Measurements from ENCODE around the gene MICAL1.

Gene MICAL1

GRCh38 chr6:109484122-109484521, 28.6 kb upstream of the MICAL1 start:
- peaks cover 44% of the 10 kb centered on the region for H3K4me1 Mint-ChIP-seq (ENCODE audit: low read depth)

GRCh38 chr6:109483735-109484057, 28.1 kb upstream of the MICAL1 start:
- Mint-ChIP-seq H3K4me1 (ENCODE audit: low read depth) (peaks cover 48% of the 10 kb centered on the region), H3K36me3 (ENCODE audit: low read depth) (peaks cover 35% of the 10 kb centered on the region), H3K27ac (peak overlapping the region; percentile 84), H3K4me3 (peak overlapping the region; percentile 81), H3K9me3 (no peaks in the 10 kb centered on the region), H3K27me3 (ENCODE audit: low read depth) (no peaks in the 10 kb centered on the region)
- DNase-seq (ENCODE audit: low spot score), result no peak

More at GRCh38 chr6:109484122-109484521, 28.6 kb upstream of the MICAL1 start:
- Mint-ChIP-seq H3K4me3 (peak overlapping the region; percentile 81), H3K9me3 (no peaks in the 10 kb centered on the region), H3K36me3 (ENCODE audit: low read depth) (peaks cover 31% of the 10 kb centered on the region), H3K27me3 (ENCODE audit: low read depth) (no peaks in the 10 kb centered on the region), H3K27ac (peak overlapping the region; percentile 84)
- DNase-seq (ENCODE audit: low spot score), result no peak

- peaks cover 54% of the 10 kb centered on the region for H3K4me1 Mint-ChIP-seq (ENCODE audit: low read depth)
- H3K27ac Mint-ChIP-seq, result peak within 1 kb of the TSS; percentile 89
- H3K4me3 Mint-ChIP-seq, result peak within 1 kb of the TSS; percentile 96
- no peaks in the 10 kb centered on the region for H3K27me3 Mint-ChIP-seq (ENCODE audit: low read depth)
- DNase-seq (ENCODE audit: low spot score), result peak; percentile 91
- H3K9me3 Mint-ChIP-seq, result no peaks in the 10 kb centered on the region
- peaks cover 40% of the 10 kb centered on the region for H3K36me3 Mint-ChIP-seq (ENCODE audit: low read depth)
These were observed 27.5 kb upstream of the MICAL1 start, which contains the start of gene ZBTB24 for GRCh38 chr6:109482905-109483734. ZBTB24 (minus strand) TSS chr6:109483219; CDS start chr6:109482026, 1,193 bp downstream.

GRCh38 chr6:109480993-109481480, 25.5 kb upstream of the MICAL1 start:
- DNase-seq (ENCODE audit: low spot score), result no peak
- Mint-ChIP-seq H3K27ac (peak overlapping the region; percentile 84), H3K27me3 (ENCODE audit: low read depth) (no peaks in the 10 kb centered on the region), H3K4me3 (peak overlapping the region; percentile 96), H3K4me1 (ENCODE audit: low read depth) (peaks cover 62% of the 10 kb centered on the region), H3K36me3 (ENCODE audit: low read depth) (peaks cover 56% of the 10 kb centered on the region), H3K9me3 (no peaks in the 10 kb centered on the region)

DNA sequence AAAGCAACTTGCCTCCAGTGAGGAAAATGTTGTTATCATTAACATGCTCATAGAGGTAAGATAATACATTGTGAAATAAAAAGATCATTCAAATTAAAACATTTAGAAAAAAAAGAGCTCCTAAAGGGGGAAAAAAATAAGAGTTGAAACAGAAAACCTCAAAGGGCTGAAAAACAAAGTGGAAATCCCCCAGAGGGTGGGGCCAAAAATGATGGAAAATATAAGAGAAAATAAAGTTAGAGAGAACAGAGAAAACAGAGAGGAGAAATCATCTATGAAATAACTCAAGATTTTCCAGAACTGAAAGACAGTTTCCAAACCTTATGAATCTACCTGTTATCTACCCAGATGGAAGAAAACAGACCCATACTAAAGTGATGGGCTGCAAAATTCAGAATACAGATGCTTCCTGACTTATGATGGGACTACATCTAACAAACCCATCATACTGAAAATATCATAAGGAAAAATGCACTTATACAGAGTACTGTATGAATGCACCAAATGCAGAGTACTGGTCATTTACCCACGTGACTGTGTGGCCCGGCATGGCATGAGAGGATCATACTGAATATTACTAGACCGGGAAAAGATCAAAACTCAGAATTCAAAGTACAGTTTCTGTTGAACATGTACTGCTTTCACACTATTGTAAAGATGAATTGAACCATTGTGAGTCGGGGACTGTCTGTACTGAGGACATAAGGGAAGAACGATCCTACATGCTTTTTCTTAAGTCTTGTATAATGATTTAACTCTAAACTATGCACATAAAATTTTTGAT, 23.5 kb upstream of the MICAL1 start:
- Mint-ChIP-seq H3K9me3 (no peaks in the 10 kb centered on the region), H3K27me3 (ENCODE audit: low read depth) (no peaks in the 10 kb centered on the region), H3K4me1 (ENCODE audit: low read depth) (peaks cover 66% of the 10 kb centered on the region), H3K36me3 (ENCODE audit: low read depth) (peaks cover 70% of the 10 kb centered on the region), H3K4me3 (peak overlapping the region; percentile 96), H3K27ac (peak overlapping the region; percentile 86)
- no peak for DNase-seq (ENCODE audit: low spot score)

- H3K27ac Mint-ChIP-seq, result peak overlapping the region; percentile 86
- peak overlapping the region; percentile 96 for H3K4me3 Mint-ChIP-seq
- no peaks in the 10 kb centered on the region for H3K27me3 Mint-ChIP-seq (ENCODE audit: low read depth)
- H3K36me3 Mint-ChIP-seq (ENCODE audit: low read depth), result peaks cover 78% of the 10 kb centered on the region
- no peaks in the 10 kb centered on the region for H3K9me3 Mint-ChIP-seq
- H3K4me1 Mint-ChIP-seq (ENCODE audit: low read depth), result peaks cover 64% of the 10 kb centered on the region
- no peak for DNase-seq (ENCODE audit: low spot score)
These were observed 22.7 kb upstream of the MICAL1 start for GRCh38 chr6:109478222-109478805.

GRCh38 chr6:109477725-109478124, 22.2 kb upstream of the MICAL1 start:
- DNase-seq (ENCODE audit: low spot score), result no peak
- Mint-ChIP-seq H3K9me3 (no peaks in the 10 kb centered on the region), H3K36me3 (ENCODE audit: low read depth) (peaks cover 83% of the 10 kb centered on the region), H3K4me1 (ENCODE audit: low read depth) (peaks cover 69% of the 10 kb centered on the region), H3K27ac (peak overlapping the region; percentile 82), H3K4me3 (peak overlapping the region; percentile 96), H3K27me3 (ENCODE audit: low read depth) (no peaks in the 10 kb centered on the region)

GRCh38 chr6:109477184-109477583, 21.6 kb upstream of the MICAL1 start:
- H3K27me3 Mint-ChIP-seq (ENCODE audit: low read depth), result no peaks in the 10 kb centered on the region
- peak overlapping the region; percentile 96 for H3K4me3 Mint-ChIP-seq
- H3K4me1 Mint-ChIP-seq (ENCODE audit: low read depth), result peaks cover 73% of the 10 kb centered on the region
- DNase-seq (ENCODE audit: low spot score), result no peak
- peak overlapping the region; percentile 82 for H3K27ac Mint-ChIP-seq
- no peaks in the 10 kb centered on the region for H3K9me3 Mint-ChIP-seq
- peaks cover 85% of the 10 kb centered on the region for H3K36me3 Mint-ChIP-seq (ENCODE audit: low read depth)

GRCh38 chr6:109475625-109476024, 20.1 kb upstream of the MICAL1 start:
- Mint-ChIP-seq H3K4me3 (peak overlapping the region; percentile 7), H3K27me3 (ENCODE audit: low read depth) (no peaks in the 10 kb centered on the region), H3K9me3 (no peaks in the 10 kb centered on the region), H3K27ac (peak overlapping the region; percentile 19), H3K4me1 (ENCODE audit: low read depth) (peaks cover 75% of the 10 kb centered on the region), H3K36me3 (ENCODE audit: low read depth) (peaks cover 86% of the 10 kb centered on the region)
- no peak for DNase-seq (ENCODE audit: low spot score)

- H3K4me1 Mint-ChIP-seq (ENCODE audit: low read depth), result peaks cover 72% of the 10 kb centered on the region
- no peak for DNase-seq (ENCODE audit: low spot score)
- H3K27ac Mint-ChIP-seq, result peak overlapping the region; percentile 15
- peaks cover 87% of the 10 kb centered on the region for H3K36me3 Mint-ChIP-seq (ENCODE audit: low read depth)
- H3K4me3 Mint-ChIP-seq, result no peak overlapping the region
- H3K9me3 Mint-ChIP-seq, result no peaks in the 10 kb centered on the region
- H3K27me3 Mint-ChIP-seq (ENCODE audit: low read depth), result no peaks in the 10 kb centered on the region
These were observed 19.4 kb upstream of the MICAL1 start for GRCh38 chr6:109474995-109475394.

DNA sequence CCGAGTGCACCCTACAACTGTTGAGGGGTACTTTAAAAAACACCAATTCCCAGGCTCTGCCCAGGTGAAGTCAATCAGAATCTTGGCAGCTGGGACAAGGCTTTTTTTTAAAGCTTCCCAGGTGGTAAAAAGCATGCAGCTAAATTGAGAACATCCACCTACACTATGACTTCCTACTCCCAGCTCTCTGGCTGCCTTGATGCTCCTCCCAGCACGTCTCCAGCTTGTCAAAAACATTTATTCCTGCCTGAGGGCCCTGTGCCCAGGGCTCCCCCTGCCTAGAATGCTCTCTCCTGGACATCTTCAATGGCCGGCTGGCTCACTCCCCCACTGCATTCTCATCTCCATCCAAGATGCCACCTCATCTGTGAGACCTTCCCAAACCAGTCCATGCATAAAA, 17.5 kb upstream of the MICAL1 start:
- H3K36me3 Mint-ChIP-seq (ENCODE audit: low read depth), result peaks cover 88% of the 10 kb centered on the region
- no peaks in the 10 kb centered on the region for H3K9me3 Mint-ChIP-seq
- peak overlapping the region; percentile 77 for H3K27ac Mint-ChIP-seq
- no peaks in the 10 kb centered on the region for H3K27me3 Mint-ChIP-seq (ENCODE audit: low read depth)
- peaks cover 72% of the 10 kb centered on the region for H3K4me1 Mint-ChIP-seq (ENCODE audit: low read depth)
- DNase-seq (ENCODE audit: low spot score), result no peak
- H3K4me3 Mint-ChIP-seq, result peak overlapping the region; percentile 31

- Mint-ChIP-seq H3K36me3 (ENCODE audit: low read depth) (peaks cover 88% of the 10 kb centered on the region), H3K9me3 (no peaks in the 10 kb centered on the region), H3K27ac (peak overlapping the region; percentile 77), H3K4me1 (ENCODE audit: low read depth) (peaks cover 67% of the 10 kb centered on the region), H3K4me3 (peak overlapping the region; percentile 31), H3K27me3 (ENCODE audit: low read depth) (no peaks in the 10 kb centered on the region)
- no peak for DNase-seq (ENCODE audit: low spot score)
These were observed 16.8 kb upstream of the MICAL1 start for GRCh38 chr6:109472132-109472995.
